MM.1S (cell line): ENCODE measurements around the gene RWDD3.

Experiments
- DNase-seq: peaks from one replicate; pipeline ENCODE4 v3.0.0-alpha.2; 2015
- H2AFZ ChIP-seq: fragments of 300-600 bp; sonication (generic); 2 replicates; pipeline ENCODE4 v1.6.0; 2016; ENCODE audit warnings: antibody characterized with exemption, low read length
- H3F3A ChIP-seq: fragments of 300-600 bp; sonication (generic); 2 replicates; pipeline ENCODE4 v1.6.1; 2016; ENCODE audit warnings: mild to moderate bottlenecking, antibody characterized with exemption, low read length, moderate library complexity, mixed read lengths; ENCODE audit not compliant: insufficient read depth
- H3K27ac ChIP-seq: fragments of 300-600 bp; sonication (generic); 2 replicates; pipeline ENCODE4 v1.5.1; 2016; ENCODE audit warnings: mild to moderate bottlenecking, low read length
- H3K27me3 ChIP-seq: fragments of 300-600 bp; sonication (generic); replicated peaks from 2 replicates; pipeline ENCODE4 v1.6.0; 2016; ENCODE audit warnings: low read length; ENCODE audit not compliant: insufficient read depth
- H3K36me3 ChIP-seq: fragments of 300-600 bp; sonication (generic); replicated peaks from 2 replicates; pipeline ENCODE4 v1.6.1; 2016; ENCODE audit warnings: mild to moderate bottlenecking, low read length, mixed read lengths; ENCODE audit not compliant: insufficient read depth
- H3K4me1 ChIP-seq: fragments of 300-600 bp; sonication (generic); 2 replicates; pipeline ENCODE4 v1.6.1; 2016; ENCODE audit warnings: low read length, mixed read lengths
- H3K4me2 ChIP-seq: fragments of 300-600 bp; sonication (generic); 2 replicates; pipeline ENCODE4 v1.6.0; 2016; ENCODE audit warnings: low read depth, low read length
- H3K4me3 ChIP-seq: fragments of 300-600 bp; sonication (generic); 2 replicates; pipeline ENCODE4 v1.5.1; 2016; ENCODE audit warnings: low read length, mixed read lengths
- H3K79me2 ChIP-seq: fragments of 300-600 bp; sonication (generic); 2 replicates; pipeline ENCODE4 v1.6.1; 2016; ENCODE audit warnings: mixed run types, low read length, mixed read lengths
- H3K9ac ChIP-seq: fragments of 300-600 bp; sonication (generic); 2 replicates; pipeline ENCODE4 v1.6.1; 2016; ENCODE audit warnings: low read length, mixed read lengths
- H3K9me2 ChIP-seq: fragments of 300-600 bp; sonication (generic); replicated peaks from 2 replicates; pipeline ENCODE4 v1.6.1; 2016; ENCODE audit warnings: mild to moderate bottlenecking, low read length, mixed read lengths; ENCODE audit not compliant: insufficient read depth
- H3K9me3 ChIP-seq: fragments of 300-600 bp; sonication (generic); replicated peaks from 2 replicates; pipeline ENCODE4 v1.6.1; 2016; ENCODE audit warnings: mild to moderate bottlenecking, low read length, mixed read lengths; ENCODE audit not compliant: insufficient read depth
- H4K20me1 ChIP-seq: fragments of 300-600 bp; sonication (generic); 2 replicates; pipeline ENCODE4 v1.6.1; 2016; ENCODE audit warnings: mild to moderate bottlenecking, low read length, moderate library complexity, mixed read lengths; ENCODE audit not compliant: insufficient read depth
- CTCF ChIP-seq: fragments of 300-600 bp; sonication (generic); IDR thresholded peaks from 2 replicates; pipeline ENCODE4 v1.5.1; 2016; ENCODE audit warnings: antibody characterized with exemption, low read length, mixed read lengths
- EZH2 ChIP-seq: fragments of 300-600 bp; sonication (generic); optimal IDR thresholded peaks from 2 replicates; pipeline ENCODE3; 2017; ENCODE audit warnings: low read depth, mild to moderate bottlenecking, antibody characterized with exemption, low read length, mixed read lengths
- EZH2phosphoT487 ChIP-seq: fragments of 300-600 bp; sonication (generic); IDR thresholded peaks from 2 replicates; pipeline ENCODE4 v1.6.1; 2018; ENCODE audit warnings: antibody characterized with exemption, low read length

RWDD3 gene

GRCh38 chr1:95221306-95221705 is 12.7 kb upstream of the RWDD3 start:
- Histone ChIP-seq H3K27me3 (no peaks in the 10 kb centered on the region), H3F3A (no peaks in the 10 kb centered on the region), H3K36me3 (no peaks in the 10 kb centered on the region), H3K9ac (no peak overlapping the region), H3K4me1 (no peaks in the 10 kb centered on the region), H3K9me2 (no peaks in the 10 kb centered on the region), H3K4me3 (no peak overlapping the region), H4K20me1 (no peaks in the 10 kb centered on the region), H3K4me2 (no peak overlapping the region), H3K79me2 (no peaks in the 10 kb centered on the region), H3K9me3 (no peaks in the 10 kb centered on the region), H3K27ac (no peak overlapping the region), H2AFZ (no peak overlapping the region)
- no peak for DNase-seq
- TF ChIP-seq EZH2 (no peak), EZH2phosphoT487 (no peak), CTCF (no peak)

GRCh38 chr1:95222629-95223028 is 11.4 kb upstream of the RWDD3 start:
- no peaks in the 10 kb centered on the region for H4K20me1 ChIP-seq
- H3K9me2 ChIP-seq: no peaks in the 10 kb centered on the region
- no peaks in the 10 kb centered on the region for H3F3A ChIP-seq
- DNase-seq: no peak
- H3K27me3 ChIP-seq: no peaks in the 10 kb centered on the region
- H3K36me3 ChIP-seq: no peaks in the 10 kb centered on the region
- no peak overlapping the region for H3K27ac ChIP-seq
- no peak overlapping the region for H3K4me3 ChIP-seq
- no peak overlapping the region for H3K4me2 ChIP-seq
- no peaks in the 10 kb centered on the region for H3K4me1 ChIP-seq
- TF ChIP-seq EZH2phosphoT487 (no peak), EZH2 (no peak), CTCF (no peak)
- no peaks in the 10 kb centered on the region for H3K79me2 ChIP-seq
- H2AFZ ChIP-seq: no peak overlapping the region
- H3K9ac ChIP-seq: no peak overlapping the region
- no peaks in the 10 kb centered on the region for H3K9me3 ChIP-seq

- Histone ChIP-seq H3K4me1 (no peaks in the 10 kb centered on the region), H3K27me3 (no peaks in the 10 kb centered on the region), H3K36me3 (no peaks in the 10 kb centered on the region), H3K9ac (no peak overlapping the region), H4K20me1 (no peaks in the 10 kb centered on the region), H3K9me3 (no peaks in the 10 kb centered on the region), H3K9me2 (no peaks in the 10 kb centered on the region), H2AFZ (no peak overlapping the region), H3K79me2 (no peaks in the 10 kb centered on the region), H3K4me2 (no peak overlapping the region), H3F3A (no peaks in the 10 kb centered on the region), H3K27ac (no peak overlapping the region), H3K4me3 (no peak overlapping the region)
- DNase-seq: no peak
- TF ChIP-seq EZH2: no peak
- no peak for TF ChIP-seq CTCF
Measured at GRCh38 chr1:95223110-95223509, 10.9 kb upstream of the RWDD3 start.
